ENCODE results near the gene ADGRB3.

GRCh38 chr6:68680264-68680663, 45.2 kb downstream of the ADGRB3 start:
- no peak for TF ChIP-seq CTCF (IDR thresholded peaks at IDR 0.05; ENCODE audit: extremely low read depth in 1 of 2, insufficient read depth in 1 of 2, low read depth in 1 of 2, low read length in 2 of 2)
- TF ChIP-seq POLR2A (IDR thresholded peaks at IDR 0.05; ENCODE audit: low read depth, low read length) = no peak
- TF ChIP-seq EZH2 (IDR thresholded peaks at IDR 0.05; ENCODE audit: borderline replicate concordance, low read depth, low read length, severe bottlenecking) = no peak
